HS-5 (cell line): ENCODE results near the gene GATB.

Experiments
- DNase-seq: peaks from one replicate; pipeline ENCODE4 v3.0.0-alpha.2; 2012; ENCODE audit warnings: low read depth

The GATB gene

GRCh38 chr4:151674804-151675391 lies 85.9 kb downstream of the GATB start:
- DNase-seq: no peak

- DNase-seq: no peak
Observed at GRCh38 chr4:151673908-151674520, 86.8 kb downstream of the GATB start.

GRCh38 chr4:151672996-151673395 lies 87.8 kb downstream of the GATB start:
- DNase-seq: no peak

- DNase-seq: no peak
Observed at GRCh38 chr4:151671541-151672059, 89.2 kb downstream of the GATB start.

GRCh38 chr4:151670843-151671242 lies 90.0 kb downstream of the GATB start:
- no peak for DNase-seq

- DNase-seq: no peak
Observed at GRCh38 chr4:151669990-151670389, 90.8 kb downstream of the GATB start.

GRCh38 chr4:151668689-151669402 lies 92.0 kb downstream of the GATB start:
- no peak for DNase-seq

GRCh38 chr4:151667666-151668065 lies 93.1 kb downstream of the GATB start:
- no peak for DNase-seq

- DNase-seq: no peak
Observed at GRCh38 chr4:151667048-151667447, 93.8 kb downstream of the GATB start.

GRCh38 chr4:151666501-151666900 lies 94.3 kb downstream of the GATB start:
- DNase-seq: no peak

GRCh38 chr4:151665785-151666127 lies 95.1 kb downstream of the GATB start:
- no peak for DNase-seq

- no peak for DNase-seq
Observed at GRCh38 chr4:151665022-151665784, 95.6 kb downstream of the GATB start.

- DNase-seq: no peak
Observed at GRCh38 chr4:151664289-151664688, 96.5 kb downstream of the GATB start.

- DNase-seq: no peak
Observed at GRCh38 chr4:151663109-151663508, 97.7 kb downstream of the GATB start.

GRCh38 chr4:151661873-151662272 lies 98.9 kb downstream of the GATB start:
- DNase-seq: no peak

GRCh38 chr4:151660676-151661075 lies 100.1 kb downstream of the GATB start:
- DNase-seq: no peak

GRCh38 chr4:151659601-151660364 lies 101.0 kb downstream of the GATB start:
- no peak for DNase-seq

- DNase-seq: peak; percentile 3
Observed at GRCh38 chr4:151658959-151659600, 101.7 kb downstream of the GATB start.

- DNase-seq: no peak
Observed at GRCh38 chr4:151657896-151658295, 102.9 kb downstream of the GATB start.

- DNase-seq: no peak
Observed at GRCh38 chr4:151656058-151656457, 104.7 kb downstream of the GATB start.

GRCh38 chr4:151653548-151653918 lies 107.3 kb downstream of the GATB start:
- peak; percentile 2 for DNase-seq
